Measurements from ENCODE around the gene FRAT1. TPM values are rescaled to one million over a fixed set of nuclear protein-coding genes. Genes with fewer than 3 reads are reported as not detected.

FRAT1 gene
- total and polyA plus RNA-seq, 2 of the 8 experiments (the other 6 are each of a cell fraction or from before 2014, with no cell fraction given) = 1.9 to 5.2 TPM

DNA sequence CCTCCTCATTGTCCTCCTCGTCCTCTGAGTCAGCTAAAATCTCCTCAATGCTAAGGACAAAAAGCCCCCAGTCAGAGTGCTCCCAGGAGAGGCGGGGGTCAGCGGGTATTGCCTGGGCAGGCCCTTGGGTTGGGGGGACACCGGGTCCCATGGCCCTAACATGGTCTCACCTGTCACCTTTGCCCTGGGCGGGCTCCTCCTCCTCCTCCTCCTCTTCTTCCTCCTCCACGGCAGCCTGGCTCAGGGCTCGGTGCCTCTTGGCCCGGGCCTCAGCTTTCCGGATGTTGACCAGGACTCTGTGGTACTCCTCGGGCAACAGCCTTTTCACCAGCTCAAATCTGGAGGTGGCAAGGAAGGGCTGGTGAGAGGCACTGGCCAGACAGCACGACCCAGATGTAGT is 47.5 kb downstream of the FRAT1 start:
- H2BK20ac ChIP-seq (ENCODE audit: low read length) = no peak overlapping the region
- POLR2A ChIA-PET (ENCODE audit: partially characterized antibody) = interaction anchor here (1.5 to 2.3 kb wide), 3 partner anchors 10 to 34 kb away, joined by 4 to 5 read pairs (median 4); partner anchors contain the start of gene RRP12
- H3K79me1 ChIP-seq (ENCODE audit: low read depth, low read length) = no peaks in the 10 kb centered on the region; the same call in 1 of the 2 replicates
- H3K79me2 ChIP-seq (ENCODE audit: control insufficient read depth in 1 of 2, insufficient read depth in 2 of 2, low read length in 2 of 2) = no peaks in the 10 kb centered on the region
- no peak overlapping the region for H2BK120ac ChIP-seq (replicated peaks; ENCODE audit: low read depth, low read length)
- peaks cover 0 to 8% of the 10 kb centered on the region in 2 experiments for H4K20me1 ChIP-seq (replicated peaks in 1 of 2; ENCODE audit: control insufficient read depth in 1 of 2, insufficient read depth in 2 of 2, low read length in 2 of 2)
- H2BK15ac ChIP-seq (ENCODE audit: low read length) = no peak overlapping the region
- no peak overlapping the region for H2BK5ac ChIP-seq (ENCODE audit: low read depth, low read length)
- H3K27ac ChIP-seq (ENCODE audit: low read depth, low read length) = no peak overlapping the region
- H3K23ac ChIP-seq (ENCODE audit: insufficient read length) = no peak overlapping the region
- H3K27me3 ChIP-seq (replicated peaks in 1 of 4; ENCODE audit: control insufficient read depth in 3 of 4, extremely low read depth in 1 of 4, insufficient read depth in 3 of 4, low read length in 3 of 4) = no peaks in the 10 kb centered on the region
- H2AFZ ChIP-seq (ENCODE audit: low read length) = no peak overlapping the region
- TF ChIP-seq POU5F1 (IDR thresholded peaks at IDR 0.05; ENCODE audit: low read depth, low read length) (no peak), EP300 (IDR thresholded peaks at IDR 0.05; ENCODE audit: borderline replicate concordance in 1 of 2, low read depth in 2 of 2, low read length in 2 of 2) (no peak), GTF2F1 (IDR thresholded peaks at IDR 0.05; ENCODE audit: borderline replicate concordance, low read depth, low read length) (no peak), TAF7 (optimal IDR thresholded peaks at IDR 0.05; ENCODE audit: borderline replicate concordance, low read depth, low read length) (no peak), RNF2 (IDR thresholded peaks at IDR 0.05; ENCODE audit: borderline replicate concordance, low read depth, low read length, missing control alignments, poor library complexity, severe bottlenecking) (no peak), ZNF274 (IDR thresholded peaks at IDR 0.05; ENCODE audit: borderline replicate concordance, extremely low read depth, low read length) (no peak), RXRA (IDR thresholded peaks at IDR 0.05; ENCODE audit: insufficient read depth, low read depth, low read length) (no peak)
- TF ChIP-seq, protein P1, sequence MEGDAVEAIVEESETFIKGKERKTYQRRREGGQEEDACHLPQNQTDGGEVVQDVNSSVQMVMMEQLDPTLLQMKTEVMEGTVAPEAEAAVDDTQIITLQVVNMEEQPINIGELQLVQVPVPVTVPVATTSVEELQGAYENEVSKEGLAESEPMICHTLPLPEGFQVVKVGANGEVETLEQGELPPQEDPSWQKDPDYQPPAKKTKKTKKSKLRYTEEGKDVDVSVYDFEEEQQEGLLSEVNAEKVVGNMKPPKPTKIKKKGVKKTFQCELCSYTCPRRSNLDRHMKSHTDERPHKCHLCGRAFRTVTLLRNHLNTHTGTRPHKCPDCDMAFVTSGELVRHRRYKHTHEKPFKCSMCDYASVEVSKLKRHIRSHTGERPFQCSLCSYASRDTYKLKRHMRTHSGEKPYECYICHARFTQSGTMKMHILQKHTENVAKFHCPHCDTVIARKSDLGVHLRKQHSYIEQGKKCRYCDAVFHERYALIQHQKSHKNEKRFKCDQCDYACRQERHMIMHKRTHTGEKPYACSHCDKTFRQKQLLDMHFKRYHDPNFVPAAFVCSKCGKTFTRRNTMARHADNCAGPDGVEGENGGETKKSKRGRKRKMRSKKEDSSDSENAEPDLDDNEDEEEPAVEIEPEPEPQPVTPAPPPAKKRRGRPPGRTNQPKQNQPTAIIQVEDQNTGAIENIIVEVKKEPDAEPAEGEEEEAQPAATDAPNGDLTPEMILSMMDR (IDR thresholded peaks at IDR 0.05; ENCODE audit: control extremely low read depth in 1 of 3, insufficient read depth in 1 of 3, low read depth in 1 of 3, low read length in 3 of 3) = no peak
- H3K36me3 ChIP-seq (ENCODE audit: control insufficient read depth in 2 of 4, insufficient read depth in 4 of 4, low read length in 3 of 4) = peaks cover 26 to 52% (median 49%) of the 10 kb centered on the region in 4 experiments
- H2AK5ac ChIP-seq (ENCODE audit: low read depth, low read length) = no peak overlapping the region
- no peak overlapping the region for H3K9ac ChIP-seq (replicated peaks in 1 of 4; ENCODE audit: extremely low read depth in 1 of 4, low read depth in 3 of 4, low read length in 3 of 4)
- no peak overlapping the region for H3K14ac ChIP-seq (ENCODE audit: insufficient read length)
- no peak overlapping the region for H2BK12ac ChIP-seq (ENCODE audit: low read depth, low read length)
- no peak overlapping the region for H3K56ac ChIP-seq (replicated peaks; ENCODE audit: insufficient read length, low read depth, low read length)
- no peak overlapping the region for H3K4me2 ChIP-seq (ENCODE audit: insufficient read depth in 1 of 2, low read depth in 2 of 2, low read length in 2 of 2)
- H3K9me3 ChIP-seq (ENCODE audit: insufficient read depth in 2 of 2, low read depth in 1 of 2, low read length in 1 of 2) = no peaks in the 10 kb centered on the region
- CTCF ChIA-PET (ENCODE audit: partially characterized antibody) = interaction anchor here (0.8 to 2.0 kb wide), 2 partner anchors 10 to 259 kb away, joined by 3 to 6 read pairs; no protein-coding TSS in a partner anchor
- no peaks in the 10 kb centered on the region for H3K23me2 ChIP-seq (ENCODE audit: low read depth, low read length)
- WGBS, 2 experiments (ENCODE audit: extremely low coverage in 1 of 2, insufficient coverage in 1 of 2, insufficient read length in 1 of 2, insufficient replicate concordance in 2 of 2, low coverage in 1 of 2, low lambda C conversion rate in 2 of 2, missing lambda C conversion rate in 1 of 2) = 92% methylated on average over 9 of the region's 11 CpGs; no CpG with 5 or more reads in 1 of the 2 experiments
- H4K91ac ChIP-seq (replicated peaks; ENCODE audit: insufficient read length, low read length) = no peak overlapping the region
- H3K4ac ChIP-seq (replicated peaks; ENCODE audit: insufficient read length, low read depth, low read length) = no peak overlapping the region
- DNase-seq (ENCODE audit: low read depth in 1 of 2, low spot score in 2 of 2) (no peak), FAIRE-seq (no peak)
- H3K18ac ChIP-seq (ENCODE audit: extremely low read depth, low read length) = no peak overlapping the region
- H3K4me1 ChIP-seq (replicated peaks in 1 of 4; ENCODE audit: control insufficient read depth in 3 of 4, insufficient read depth in 4 of 4, low read length in 3 of 4) = no peaks in the 10 kb centered on the region; a peak in 1 of 7 replicates
- H3K4me3 ChIP-seq (ENCODE audit: extremely low read depth in 1 of 4, insufficient read depth in 2 of 4, low read depth in 3 of 4, low read length in 4 of 4) = no peak overlapping the region
- no peak overlapping the region for H4K8ac ChIP-seq (ENCODE audit: extremely low read depth, insufficient read depth, low read length)
- no peak overlapping the region for H4K5ac ChIP-seq (ENCODE audit: insufficient read length, low read depth, low read length)

Data from H1 (cell line).